MCF 10A (cell line): Measurements from ENCODE around the gene TSFM. TPM values are rescaled to one million over a fixed set of nuclear protein-coding genes. Genes with fewer than 3 reads are reported as not detected.
A peak's percentile ranks its signal among the peaks of the same experiment; 100 is the strongest.

Source experiments
- BruUV-seq: library from RNA; stranded (reverse); fragments of 400-500 nt; replicated peaks from 2 replicates; lab custom pipeline; 2021; lab: Mats Ljungman, UMichigan
- CTCF ChIA-PET: fragments of 300-600 bp; sonication (Branson Sonifier 250); formaldehyde crosslinking; extraction: SDS; loops from one replicate; lab custom pipeline; 2021; ENCODE audit warnings: antibody characterized with exemption, inconsistent platforms; lab: Yijun Ruan, JAX
- POLR2A ChIA-PET: fragments of 300-600, 350-650 bp; sonication (Branson Sonifier 250); formaldehyde crosslinking; extraction: SDS; loops from one replicate; lab custom pipeline; 2020; ENCODE audit warnings: antibody characterized with exemption, inconsistent platforms; lab: Yijun Ruan, JAX
- DNase-seq: peaks from one replicate; pipeline ENCODE4 v3.0.0-alpha.2; 2018; ENCODE audit not compliant: unreplicated experiment
- H3K27ac Mint-ChIP-seq: one replicate; pipeline ENCODE4 v1.8.0; 2022; ENCODE audit warnings: mild to moderate bottlenecking, low read depth, mixed read lengths; ENCODE audit not compliant: unreplicated experiment
- H3K27me3 Mint-ChIP-seq: one replicate; pipeline ENCODE4 v1.8.0; 2022; ENCODE audit warnings: mixed read lengths; ENCODE audit not compliant: insufficient read depth, unreplicated experiment
- H3K36me3 Mint-ChIP-seq: one replicate; pipeline ENCODE4 v1.8.0; 2022; ENCODE audit warnings: mild to moderate bottlenecking, moderate library complexity, mixed read lengths; ENCODE audit not compliant: insufficient read depth, unreplicated experiment
- H3K4me1 Mint-ChIP-seq: one replicate; pipeline ENCODE4 v1.8.0; 2022; ENCODE audit warnings: mixed read lengths; ENCODE audit not compliant: insufficient read depth, unreplicated experiment
- H3K4me3 Mint-ChIP-seq: one replicate; pipeline ENCODE4 v1.8.0; 2022; ENCODE audit warnings: mild to moderate bottlenecking, moderate library complexity, mixed read lengths; ENCODE audit not compliant: unreplicated experiment
- H3K9me3 Mint-ChIP-seq: one replicate; pipeline ENCODE4 v1.8.0; 2022; ENCODE audit warnings: mixed read lengths; ENCODE audit not compliant: unreplicated experiment
- intact Hi-C: fragments of 100-400 bp; cut with micrococcal nuclease; formaldehyde crosslinking; loops from 2 replicates; pipeline ENCODE4 v1.14.1; 2022
- total RNA-seq: library from RNA; stranded (reverse); gene quantifications from 2 replicates; pipeline ENCODE4 v1.2.3, GENCODE V29; 2022
- TF ChIP-seq, protein P1 (sequence below): fragments of 200-600 bp; IDR thresholded peaks from one replicate; pipeline ENCODE4 v1.8.0; 2022; ENCODE audit warnings: antibody characterized with exemption, mild to moderate bottlenecking; ENCODE audit not compliant: unreplicated experiment

The TSFM gene
- total RNA-seq, 1 experiment from 2014 or later = 32.6 TPM

DNA sequence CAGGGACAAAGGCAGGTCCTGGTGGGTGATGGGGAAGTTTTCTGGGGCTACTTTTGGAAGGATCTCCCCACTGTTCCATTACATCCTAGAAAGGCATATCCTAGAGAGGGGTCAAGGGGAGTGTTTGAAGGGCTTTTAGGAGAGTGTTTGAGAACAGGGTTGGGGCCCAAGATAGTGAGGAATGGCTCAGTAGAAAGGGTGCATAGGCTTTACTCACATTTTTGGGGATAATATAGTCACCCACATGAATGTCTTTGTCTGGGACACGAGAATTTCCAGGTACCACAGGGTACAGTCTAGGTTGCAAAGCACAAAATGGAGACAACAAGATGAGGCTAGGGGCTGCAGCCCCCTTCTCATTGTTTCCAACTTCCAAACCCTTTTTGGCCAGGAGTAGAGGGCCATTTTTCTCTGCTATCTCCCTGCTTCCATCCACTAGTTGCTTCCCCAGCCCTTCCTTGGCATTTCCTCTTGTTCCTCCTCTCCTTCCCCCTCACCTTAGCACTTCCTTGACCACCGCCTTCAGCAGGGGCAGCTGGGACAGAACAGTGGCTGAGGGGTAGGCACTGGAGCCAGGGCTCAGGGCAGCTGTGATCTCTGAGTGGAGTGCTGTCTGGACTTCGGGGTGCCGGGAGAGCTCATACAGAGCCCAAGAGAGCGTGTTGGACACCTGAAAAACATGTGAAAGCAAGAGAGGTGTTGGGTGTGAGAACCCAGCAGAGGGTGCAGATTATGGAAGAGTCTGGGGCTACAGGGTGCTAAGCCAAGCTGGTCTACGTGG, 18.5 kb upstream of the TSFM start:
- BruUV-seq = no TSS peak
- peak overlapping the region; percentile 89 for H3K27ac Mint-ChIP-seq
- H3K36me3 Mint-ChIP-seq = peaks cover 18% of the 10 kb centered on the region
- TF ChIP-seq, protein P1, sequence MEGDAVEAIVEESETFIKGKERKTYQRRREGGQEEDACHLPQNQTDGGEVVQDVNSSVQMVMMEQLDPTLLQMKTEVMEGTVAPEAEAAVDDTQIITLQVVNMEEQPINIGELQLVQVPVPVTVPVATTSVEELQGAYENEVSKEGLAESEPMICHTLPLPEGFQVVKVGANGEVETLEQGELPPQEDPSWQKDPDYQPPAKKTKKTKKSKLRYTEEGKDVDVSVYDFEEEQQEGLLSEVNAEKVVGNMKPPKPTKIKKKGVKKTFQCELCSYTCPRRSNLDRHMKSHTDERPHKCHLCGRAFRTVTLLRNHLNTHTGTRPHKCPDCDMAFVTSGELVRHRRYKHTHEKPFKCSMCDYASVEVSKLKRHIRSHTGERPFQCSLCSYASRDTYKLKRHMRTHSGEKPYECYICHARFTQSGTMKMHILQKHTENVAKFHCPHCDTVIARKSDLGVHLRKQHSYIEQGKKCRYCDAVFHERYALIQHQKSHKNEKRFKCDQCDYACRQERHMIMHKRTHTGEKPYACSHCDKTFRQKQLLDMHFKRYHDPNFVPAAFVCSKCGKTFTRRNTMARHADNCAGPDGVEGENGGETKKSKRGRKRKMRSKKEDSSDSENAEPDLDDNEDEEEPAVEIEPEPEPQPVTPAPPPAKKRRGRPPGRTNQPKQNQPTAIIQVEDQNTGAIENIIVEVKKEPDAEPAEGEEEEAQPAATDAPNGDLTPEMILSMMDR = no peak
- ChIA-PET CTCF (interaction anchor here (0.8 to 1.7 kb wide), 4 partner anchors 12 to 120 kb away, joined by 3 to 6 read pairs (median 4); partner anchors contain the start of gene CDK4), POLR2A (interaction anchor here (0.7 to 1.5 kb wide), 7 partner anchors 8 to 673 kb away, joined by 3 to 9 read pairs (median 3); partner anchors contain the start of genes CDK4 and TSPAN31)
- no peak for DNase-seq
- H3K9me3 Mint-ChIP-seq = no peaks in the 10 kb centered on the region
- intact Hi-C loops = no loop called here
- no peaks in the 10 kb centered on the region for H3K27me3 Mint-ChIP-seq
- peak overlapping the region; percentile 89 for H3K4me3 Mint-ChIP-seq
- peaks cover 20% of the 10 kb centered on the region for H3K4me1 Mint-ChIP-seq

DNA sequence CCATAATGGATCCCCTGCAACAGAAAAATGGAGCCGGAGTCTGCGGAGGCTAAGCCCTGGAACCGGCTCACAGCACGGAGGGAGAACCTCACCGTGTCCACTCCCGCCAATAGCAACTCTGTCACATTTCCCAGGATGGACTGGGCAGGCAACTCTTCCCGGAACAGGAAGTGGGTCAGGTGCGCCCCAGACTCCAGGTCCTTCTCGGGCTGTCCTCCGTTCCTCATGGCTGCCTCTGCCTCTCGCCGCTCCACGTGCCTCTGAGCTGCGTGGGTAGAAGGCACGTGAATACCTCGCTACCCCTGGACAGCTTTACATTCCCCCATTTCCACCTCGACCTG, 18.0 kb upstream of the TSFM start:
- TF ChIP-seq, protein P1 = no peak
- no TSS peak for BruUV-seq
- CTCF ChIA-PET = interaction anchor here (0.8 to 1.7 kb wide), 5 partner anchors 11 to 120 kb away, joined by 3 to 6 read pairs (median 5); partner anchors contain the start of gene CDK4
- H3K27ac Mint-ChIP-seq = peak overlapping the region; percentile 89
- H3K4me1 Mint-ChIP-seq = peaks cover 20% of the 10 kb centered on the region
- H3K27me3 Mint-ChIP-seq = no peaks in the 10 kb centered on the region
- intact Hi-C loops = no loop called here
- peak overlapping the region; percentile 89 for H3K4me3 Mint-ChIP-seq
- DNase-seq = peak; percentile 32
- peaks cover 18% of the 10 kb centered on the region for H3K36me3 Mint-ChIP-seq
- no peaks in the 10 kb centered on the region for H3K9me3 Mint-ChIP-seq
- POLR2A ChIA-PET = interaction anchor here (0.6 to 1.5 kb wide), 11 partner anchors 8 to 674 kb away, joined by 3 to 9 read pairs (median 3); partner anchors contain the start of genes CDK4 and TSPAN31

DNA sequence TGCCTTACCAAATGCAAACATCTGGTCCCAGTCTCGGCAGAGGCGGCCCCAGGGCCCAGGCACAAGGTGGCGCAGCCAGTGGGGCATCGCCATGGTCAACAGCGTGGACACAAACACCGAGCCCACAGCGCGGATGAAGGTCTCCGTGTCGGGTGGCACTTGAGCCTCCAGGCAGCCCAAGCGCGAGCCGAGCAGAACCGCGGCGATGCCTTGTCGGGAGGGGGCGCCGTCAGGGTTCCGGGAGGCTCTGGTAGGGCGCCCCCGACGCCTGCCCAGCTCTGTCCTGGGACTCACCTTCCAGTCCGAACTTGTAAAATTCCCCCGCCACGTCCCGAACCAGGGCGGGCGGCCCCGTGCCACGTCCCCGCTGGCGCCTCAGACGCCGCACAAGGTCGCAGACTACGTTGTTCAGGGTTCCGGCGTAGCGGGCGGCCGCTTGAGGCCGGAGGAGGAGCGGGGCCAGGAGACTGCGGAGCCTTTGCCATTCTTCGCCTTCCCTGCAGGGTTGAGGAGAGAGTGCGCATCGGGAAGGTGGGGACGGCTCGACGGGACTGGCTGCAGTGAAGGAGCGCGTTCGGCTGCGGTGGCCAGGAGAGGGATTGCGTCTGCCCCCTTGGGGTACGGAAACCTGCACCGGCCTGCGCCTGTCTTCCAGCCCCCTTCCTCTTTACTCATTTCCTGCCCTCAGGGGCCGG, 17.4 kb upstream of the TSFM start:
- H3K27me3 Mint-ChIP-seq = no peaks in the 10 kb centered on the region
- intact Hi-C loops = no loop called here

More for the DNA sequence above, 17.4 kb upstream of the TSFM start:
- peak overlapping the region; percentile 89 for H3K27ac Mint-ChIP-seq
- peaks cover 25% of the 10 kb centered on the region for H3K4me1 Mint-ChIP-seq
- peak; percentile 73 for DNase-seq
- ChIA-PET POLR2A (interaction anchor here (0.6 to 2.5 kb wide), 12 partner anchors 9 to 674 kb away, joined by 3 to 26 read pairs (median 3); partner anchors contain the start of genes CDK4, MARCHF9 and TSPAN31), CTCF (interaction anchor here (0.8 to 2.9 kb wide), 7 partner anchors 11 to 121 kb away, joined by 3 to 11 read pairs (median 5); partner anchors contain the start of genes CDK4 and TSFM)
- H3K36me3 Mint-ChIP-seq = peaks cover 18% of the 10 kb centered on the region
- TF ChIP-seq, protein P1 = peak; percentile 35
- H3K4me3 Mint-ChIP-seq = peak overlapping the region; percentile 89
- BruUV-seq = TSS peak; percentile 30
- H3K9me3 Mint-ChIP-seq = no peaks in the 10 kb centered on the region
